ENCODE results near the gene SUPT3H.

DNA sequence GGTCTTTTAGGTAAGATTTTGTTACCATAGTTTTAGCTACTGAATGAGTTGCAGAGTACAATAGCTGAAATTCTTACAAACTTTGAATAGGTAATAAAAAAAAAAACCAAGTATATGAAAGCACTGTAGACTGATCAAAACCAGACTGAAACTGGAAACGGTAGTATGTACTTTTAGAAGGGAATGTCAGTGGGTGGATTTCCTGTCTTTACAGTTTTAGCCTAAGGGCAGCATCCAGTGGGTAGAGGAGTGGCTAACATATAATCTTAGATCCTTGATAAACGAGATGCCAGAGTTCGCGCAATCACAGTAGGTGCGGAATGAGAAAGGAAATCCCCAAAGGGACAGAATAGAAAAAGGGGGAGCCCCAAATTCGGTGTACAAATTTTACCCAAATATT, 435.5 kb downstream of the SUPT3H start:
- TF ChIP-seq, protein P1, sequence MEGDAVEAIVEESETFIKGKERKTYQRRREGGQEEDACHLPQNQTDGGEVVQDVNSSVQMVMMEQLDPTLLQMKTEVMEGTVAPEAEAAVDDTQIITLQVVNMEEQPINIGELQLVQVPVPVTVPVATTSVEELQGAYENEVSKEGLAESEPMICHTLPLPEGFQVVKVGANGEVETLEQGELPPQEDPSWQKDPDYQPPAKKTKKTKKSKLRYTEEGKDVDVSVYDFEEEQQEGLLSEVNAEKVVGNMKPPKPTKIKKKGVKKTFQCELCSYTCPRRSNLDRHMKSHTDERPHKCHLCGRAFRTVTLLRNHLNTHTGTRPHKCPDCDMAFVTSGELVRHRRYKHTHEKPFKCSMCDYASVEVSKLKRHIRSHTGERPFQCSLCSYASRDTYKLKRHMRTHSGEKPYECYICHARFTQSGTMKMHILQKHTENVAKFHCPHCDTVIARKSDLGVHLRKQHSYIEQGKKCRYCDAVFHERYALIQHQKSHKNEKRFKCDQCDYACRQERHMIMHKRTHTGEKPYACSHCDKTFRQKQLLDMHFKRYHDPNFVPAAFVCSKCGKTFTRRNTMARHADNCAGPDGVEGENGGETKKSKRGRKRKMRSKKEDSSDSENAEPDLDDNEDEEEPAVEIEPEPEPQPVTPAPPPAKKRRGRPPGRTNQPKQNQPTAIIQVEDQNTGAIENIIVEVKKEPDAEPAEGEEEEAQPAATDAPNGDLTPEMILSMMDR (IDR thresholded peaks at IDR 0.05) = no peak
- no peak for TF ChIP-seq POLR2A (IDR thresholded peaks at IDR 0.05)

All from lower leg skin (tissue), 3 donors.